GM12878 (cell line): ENCODE data around the gene FAM20B. TPM values are rescaled to one million over a fixed set of nuclear protein-coding genes. Genes with fewer than 3 reads are reported as not detected.

Source experiments
- ATAC-seq: fragments of 200-7000 bp; cut with Tn5 transposase; 3 replicates; pipeline ENCODE4 v1.9.1; 2020; ENCODE audit warnings: mild to moderate bottlenecking, moderate library complexity
- BruUV-seq: library from RNA; stranded (reverse); fragments of 400-500 nt; replicated peaks from 2 replicates; lab custom pipeline; 2021; lab: Mats Ljungman, UMichigan
- CTCF ChIA-PET: fragments of 300-600 bp; sonication (Branson Sonifier 250); formaldehyde crosslinking; extraction: SDS; loops from one replicate; lab custom pipeline; 2021; ENCODE audit warnings: inconsistent platforms; lab: Yijun Ruan, JAX
- POLR2A ChIA-PET: fragments of 350-600 bp; formaldehyde crosslinking; extraction: SDS; loops from one replicate; lab custom pipeline; 2021; ENCODE audit warnings: inconsistent platforms; lab: Charles Lee
- RAD21 ChIA-PET: fragments of 300-600 bp; sonication (Branson Sonifier 250); formaldehyde crosslinking; loops from one replicate; lab custom pipeline; 2023; ENCODE audit warnings: antibody characterized with exemption; ENCODE audit not compliant: unreplicated experiment; lab: Charles Lee
- SMC1A ChIA-PET: fragments of 300-600 bp; sonication (Branson Sonifier 250); formaldehyde crosslinking; loops from one replicate; lab custom pipeline; 2023; ENCODE audit not compliant: unreplicated experiment, uncharacterized antibody; lab: Charles Lee
- DNase-seq: peaks from one replicate; pipeline ENCODE4 v3.0.0-alpha.2; 2011; ENCODE audit warnings: low read depth, low spot score
- FAIRE-seq: peaks from 3 replicates; lab custom pipeline; 2011; peaks lifted over from hg19 to GRCh38; lab: Jason Lieb, UNC
- H2AFZ ChIP-seq: 2 replicates; pipeline ENCODE4 v1.6.0; 2011; ENCODE audit warnings: low read depth, low read length, control low read depth; ENCODE audit not compliant: control insufficient read depth
- H3K27ac ChIP-seq: 2 replicates; pipeline ENCODE4 v1.5.1; 2011; ENCODE audit warnings: control low read depth; ENCODE audit not compliant: control insufficient read depth, insufficient read depth
- H3K27me3 ChIP-seq, 2 experiments: replicated peaks in 1 of 2; 2 replicates each; pipeline versions ENCODE4 v1.6.0 to v1.6.1; 2011; ENCODE audit warnings: low read length in 1 of 2; ENCODE audit not compliant: control insufficient read depth in 2 of 2, insufficient read depth in 2 of 2
- H3K36me3 ChIP-seq, 2 experiments: 2 replicates each; pipeline ENCODE4 v1.5.1; 2011; ENCODE audit warnings: low read length in 1 of 2; ENCODE audit not compliant: control insufficient read depth in 2 of 2, insufficient read depth in 2 of 2
- H3K4me1 ChIP-seq: 2 replicates; pipeline ENCODE4 v1.6.1; 2011; ENCODE audit warnings: mild to moderate bottlenecking, low read length, moderate library complexity, mixed read lengths; ENCODE audit not compliant: control insufficient read depth, insufficient read depth
- H3K4me2 ChIP-seq: 2 replicates; pipeline ENCODE4 v1.6.0; 2011; ENCODE audit warnings: control low read depth; ENCODE audit not compliant: control insufficient read depth, insufficient read depth
- H3K4me3 ChIP-seq: fragments of 200-600 bp; sonication (generic); 2 replicates; pipeline ENCODE4 v1.5.1; 2016
- H3K79me2 ChIP-seq: 2 replicates; pipeline ENCODE4 v1.6.0; 2011; ENCODE audit warnings: low read length; ENCODE audit not compliant: control insufficient read depth, insufficient read depth
- H3K9ac ChIP-seq: 2 replicates; pipeline ENCODE4 v1.8.0; 2011; ENCODE audit warnings: low read length, control low read depth, mixed read lengths; ENCODE audit not compliant: control insufficient read depth, insufficient read depth
- H3K9me3 ChIP-seq: replicated peaks from 3 replicates; pipeline ENCODE4 v1.5.1; 2011; ENCODE audit warnings: mild to moderate bottlenecking, low read length; ENCODE audit not compliant: control insufficient read depth, insufficient read depth
- H4K20me1 ChIP-seq: 2 replicates; pipeline ENCODE4 v1.6.0; 2011; ENCODE audit not compliant: control insufficient read depth, insufficient read depth
- ASH2L ChIP-seq: fragments of 300-600, 200-600 bp; sonication (generic); IDR thresholded peaks from 2 replicates; pipeline ENCODE4 v1.6.1; 2017; ENCODE audit warnings: low read depth, mild to moderate bottlenecking, borderline replicate concordance
- BRCA1 ChIP-seq: IDR thresholded peaks from 2 replicates; pipeline ENCODE4 v1.6.1; 2011; ENCODE audit warnings: low read depth, low read length, improper control_type of control experiment
- CBFB ChIP-seq: IDR thresholded peaks from 2 replicates; pipeline ENCODE4 v1.6.1; 2016; ENCODE audit warnings: antibody characterized with exemption, low read depth
- FOS ChIP-seq: IDR thresholded peaks from 3 replicates; pipeline ENCODE4 v1.6.1; 2011; ENCODE audit warnings: borderline replicate concordance; ENCODE audit not compliant: insufficient read length; ENCODE audit errors: extremely low read depth
- IKZF1 ChIP-seq: fragments of 450-650 bp; conservative IDR thresholded peaks from 2 replicates; pipeline ENCODE4 v1.6.1; 2017; ENCODE audit warnings: antibody characterized with exemption, mild to moderate bottlenecking
- IRF4 ChIP-seq: IDR thresholded peaks from 2 replicates; pipeline ENCODE4 v1.6.1; 2011; ENCODE audit warnings: low read depth, low read length
- NR2F1 ChIP-seq: fragments of 450-650 bp; conservative IDR thresholded peaks from 2 replicates; pipeline ENCODE4 v1.6.1; 2017; ENCODE audit warnings: mild to moderate bottlenecking
- POLR2AphosphoS5 ChIP-seq: IDR thresholded peaks from 2 replicates; pipeline ENCODE4 v1.6.1; 2011; ENCODE audit warnings: mild to moderate bottlenecking, low read length, inconsistent platforms
- RAD51 ChIP-seq: fragments of 450-650 bp; IDR thresholded peaks from 2 replicates; pipeline ENCODE4 v1.6.1; 2016; ENCODE audit warnings: moderate library complexity, mild to moderate bottlenecking, inconsistent platforms
- RBBP5 ChIP-seq: fragments of 200-600 bp; sonication (generic); conservative IDR thresholded peaks from 2 replicates; pipeline ENCODE4 v1.6.1; 2016
- SMAD5 ChIP-seq: IDR thresholded peaks from 2 replicates; pipeline ENCODE4 v1.6.1; 2016; ENCODE audit warnings: antibody characterized with exemption, low read depth
- SREBF1 ChIP-seq: IDR thresholded peaks from 2 replicates; pipeline ENCODE4 v1.6.1; 2012; ENCODE audit warnings: mild to moderate bottlenecking, low read length
- TCF3 ChIP-seq: IDR thresholded peaks from 2 replicates; pipeline ENCODE4 v1.6.1; 2012; ENCODE audit warnings: low read depth, mild to moderate bottlenecking, low read length, borderline replicate concordance; ENCODE audit not compliant: insufficient read depth
- YY1 ChIP-seq: IDR thresholded peaks from 2 replicates; pipeline ENCODE4 v1.6.1; 2011; ENCODE audit warnings: low read depth, mild to moderate bottlenecking, low read length
- ZBED1 ChIP-seq: IDR thresholded peaks from 2 replicates; pipeline ENCODE4 v1.6.1; 2016; ENCODE audit warnings: borderline replicate concordance
- WGBS: methylation state at CpG from one replicate; pipeline ENCODE4 v1.1.6; 2016; ENCODE audit warnings: low lambda C conversion rate; ENCODE audit not compliant: insufficient replicate concordance, insufficient coverage; ENCODE audit errors: missing lambda C conversion rate; 5-methylcytosine and 5-hydroxymethylcytosine counted together
- in situ Hi-C: fragments of 300-500 bp; cut with MboI; formaldehyde crosslinking; loops from 9 replicates; pipeline ENCODE4 v1.14.3; 2018; ENCODE audit warnings: mixed read lengths
- intact Hi-C: fragments of 100-400 bp; cut with micrococcal nuclease; formaldehyde crosslinking; loops from one replicate; pipeline ENCODE4 v1.14.2; 2022; ENCODE audit not compliant: unreplicated experiment
- polyA plus RNA-seq, 11 experiments: library from polyadenylated mRNA; depleted of rRNA in 4 of 11; unstranded in 6 of 11; stranded (reverse) in 5 of 11; fragments of >200 nt; fragmentation: Nextera tagmentation in 4 of 11; fragmentation: Illumina TruSeq in 1 of 11; extraction: Ambion mirVana in 4 of 11; extraction: Trizol in 1 of 11; gene quantifications; 1 replicate in 1 of 11; 2 replicates in 10 of 11; pipeline versions ENCODE4 v1.2.1 to v1.2.3, GENCODE V29; 2011 to 2016; ENCODE audit warnings: inconsistent platforms in 2 of 11, missing spikeins in 2 of 11, low read depth in 1 of 11
- total RNA-seq, 4 experiments: library from RNA; depleted of rRNA in 3 of 4; stranded (reverse); fragments of >200 nt in 3 of 4; fragmentation: Illumina TruSeq in 1 of 4; extraction: Trizol in 1 of 4; gene quantifications; 2 replicates each; pipeline versions ENCODE4 v1.2.1 to v1.2.3, GENCODE V29; 2013 to 2021
- TF ChIP-seq, protein P1 (sequence below): IDR thresholded peaks from 2 replicates; pipeline ENCODE4 v1.6.1; 2012; ENCODE audit warnings: improper control_type of control experiment, low read depth, low read length; ENCODE audit not compliant: insufficient replicate concordance
- TF ChIP-seq, protein P2 (sequence below): IDR thresholded peaks from 2 replicates; pipeline ENCODE4 v1.6.1; 2012; ENCODE audit warnings: low read depth, low read length, improper control_type of control experiment

Gene FAM20B
- total and polyA plus RNA-seq, 10 of the 15 experiments (the other 5 are each of a cell fraction or from before 2014, with no cell fraction given), result 2.4 to 25.6 (median 12.8) TPM

DNA sequence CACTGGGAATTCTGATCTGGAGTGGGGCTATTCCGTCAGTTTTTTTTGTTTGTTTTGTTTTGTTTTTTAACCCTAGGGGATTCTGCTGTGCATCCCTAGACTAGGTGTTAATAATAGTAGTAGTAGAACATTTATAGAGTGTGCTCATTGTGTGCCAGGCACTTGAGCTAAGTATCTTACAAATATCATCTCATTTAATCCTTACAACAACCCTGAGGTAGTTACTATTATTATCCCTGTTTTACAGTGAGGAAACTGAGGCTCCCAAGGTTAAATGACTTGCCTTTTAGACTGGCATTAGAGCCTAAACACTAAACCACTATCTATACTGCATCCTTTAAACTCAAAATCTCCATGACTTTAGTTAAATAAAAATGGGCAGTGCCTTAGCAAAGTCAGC, 78.3 kb downstream of the FAM20B start:
- RAD21 ChIA-PET, result no interaction called here
- Histone ChIP-seq H2AFZ (no peak overlapping the region), H3K36me3 (peaks cover 0 to 3% of the 10 kb centered on the region in 2 experiments; a peak in 2 of 4 replicates), H3K79me2 (no peaks in the 10 kb centered on the region), H3K9ac (no peak overlapping the region), H3K9me3 (no peaks in the 10 kb centered on the region), H3K4me1 (no peaks in the 10 kb centered on the region), H3K27ac (no peak overlapping the region), H3K4me2 (no peak overlapping the region), H3K27me3 (no peaks in the 10 kb centered on the region), H4K20me1 (no peaks in the 10 kb centered on the region), H3K4me3 (no peak overlapping the region)
- no peak for ATAC-seq
- intact Hi-C loops (no loop called here), in situ Hi-C loops (no loop called here)
- CTCF ChIA-PET, result interaction anchor here (2.5 kb wide), 1 partner anchor 16 kb away, joined by 13 read pairs; no protein-coding TSS in a partner anchor
- FAIRE-seq, result no peak
- WGBS, result 100% methylated on average over 1 of the region's 1 CpG
- SMC1A ChIA-PET, result no interaction called here
- no peak for DNase-seq
- POLR2A ChIA-PET, result no interaction called here
- BruUV-seq, result no TSS peak
- TF ChIP-seq, protein P1, sequence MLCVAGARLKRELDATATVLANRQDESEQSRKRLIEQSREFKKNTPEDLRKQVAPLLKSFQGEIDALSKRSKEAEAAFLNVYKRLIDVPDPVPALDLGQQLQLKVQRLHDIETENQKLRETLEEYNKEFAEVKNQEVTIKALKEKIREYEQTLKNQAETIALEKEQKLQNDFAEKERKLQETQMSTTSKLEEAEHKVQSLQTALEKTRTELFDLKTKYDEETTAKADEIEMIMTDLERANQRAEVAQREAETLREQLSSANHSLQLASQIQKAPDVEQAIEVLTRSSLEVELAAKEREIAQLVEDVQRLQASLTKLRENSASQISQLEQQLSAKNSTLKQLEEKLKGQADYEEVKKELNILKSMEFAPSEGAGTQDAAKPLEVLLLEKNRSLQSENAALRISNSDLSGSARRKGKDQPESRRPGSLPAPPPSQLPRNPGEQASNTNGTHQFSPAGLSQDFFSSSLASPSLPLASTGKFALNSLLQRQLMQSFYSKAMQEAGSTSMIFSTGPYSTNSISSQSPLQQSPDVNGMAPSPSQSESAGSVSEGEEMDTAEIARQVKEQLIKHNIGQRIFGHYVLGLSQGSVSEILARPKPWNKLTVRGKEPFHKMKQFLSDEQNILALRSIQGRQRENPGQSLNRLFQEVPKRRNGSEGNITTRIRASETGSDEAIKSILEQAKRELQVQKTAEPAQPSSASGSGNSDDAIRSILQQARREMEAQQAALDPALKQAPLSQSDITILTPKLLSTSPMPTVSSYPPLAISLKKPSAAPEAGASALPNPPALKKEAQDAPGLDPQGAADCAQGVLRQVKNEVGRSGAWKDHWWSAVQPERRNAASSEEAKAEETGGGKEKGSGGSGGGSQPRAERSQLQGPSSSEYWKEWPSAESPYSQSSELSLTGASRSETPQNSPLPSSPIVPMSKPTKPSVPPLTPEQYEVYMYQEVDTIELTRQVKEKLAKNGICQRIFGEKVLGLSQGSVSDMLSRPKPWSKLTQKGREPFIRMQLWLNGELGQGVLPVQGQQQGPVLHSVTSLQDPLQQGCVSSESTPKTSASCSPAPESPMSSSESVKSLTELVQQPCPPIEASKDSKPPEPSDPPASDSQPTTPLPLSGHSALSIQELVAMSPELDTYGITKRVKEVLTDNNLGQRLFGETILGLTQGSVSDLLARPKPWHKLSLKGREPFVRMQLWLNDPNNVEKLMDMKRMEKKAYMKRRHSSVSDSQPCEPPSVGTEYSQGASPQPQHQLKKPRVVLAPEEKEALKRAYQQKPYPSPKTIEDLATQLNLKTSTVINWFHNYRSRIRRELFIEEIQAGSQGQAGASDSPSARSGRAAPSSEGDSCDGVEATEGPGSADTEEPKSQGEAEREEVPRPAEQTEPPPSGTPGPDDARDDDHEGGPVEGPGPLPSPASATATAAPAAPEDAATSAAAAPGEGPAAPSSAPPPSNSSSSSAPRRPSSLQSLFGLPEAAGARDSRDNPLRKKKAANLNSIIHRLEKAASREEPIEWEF, result no peak
- TF ChIP-seq ASH2L (no peak), RAD51 (no peak), BRCA1 (no peak), SREBF1 (no peak), CBFB (no peak), TCF3 (no peak), IKZF1 (no peak), YY1 (no peak), SMAD5 (no peak), RBBP5 (no peak), POLR2AphosphoS5 (no peak), FOS (no peak), ZBED1 (no peak), IRF4 (no peak), NR2F1 (no peak)
- TF ChIP-seq, protein P2, sequence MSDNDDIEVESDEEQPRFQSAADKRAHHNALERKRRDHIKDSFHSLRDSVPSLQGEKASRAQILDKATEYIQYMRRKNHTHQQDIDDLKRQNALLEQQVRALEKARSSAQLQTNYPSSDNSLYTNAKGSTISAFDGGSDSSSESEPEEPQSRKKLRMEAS, result no peak
